Chondrocyte (in vitro differentiated cells): ENCODE data around the gene SETBP1. TPM values are rescaled to one million over a fixed set of nuclear protein-coding genes. Genes with fewer than 3 reads are reported as not detected.

Experiments
- DNase-seq: peaks from one replicate; pipeline ENCODE4 v3.0.0; 2021; ENCODE audit warnings: mixed read lengths, low spot score
- H3K27ac Mint-ChIP-seq: one replicate; pipeline ENCODE4 v1.8.0; 2021; ENCODE audit warnings: mild to moderate bottlenecking, moderate library complexity, mixed read lengths; ENCODE audit not compliant: unreplicated experiment
- H3K27me3 Mint-ChIP-seq: 2 replicates; pipeline ENCODE4 v1.8.0; 2021; ENCODE audit warnings: low read depth, mixed read lengths
- H3K36me3 Mint-ChIP-seq: 2 replicates; pipeline ENCODE4 v1.8.0; 2021; ENCODE audit warnings: low read depth, mixed read lengths
- H3K4me1 Mint-ChIP-seq: 2 replicates; pipeline ENCODE4 v1.8.0; 2021; ENCODE audit warnings: low read depth, mild to moderate bottlenecking, mixed read lengths
- H3K4me3 Mint-ChIP-seq: one replicate; pipeline ENCODE4 v1.8.0; 2021; ENCODE audit warnings: mild to moderate bottlenecking, moderate library complexity, mixed read lengths; ENCODE audit not compliant: unreplicated experiment
- H3K9me3 Mint-ChIP-seq: 2 replicates; pipeline ENCODE4 v1.8.0; 2021; ENCODE audit warnings: low read depth, mixed read lengths
- total RNA-seq: library from RNA; stranded (reverse); gene quantifications from 3 replicates; pipeline ENCODE4 v1.2.1, GENCODE V29; 2021
- TF ChIP-seq, protein P1 (sequence below): fragments of 200-600 bp; sonication (generic); IDR thresholded peaks from 2 replicates; pipeline ENCODE4 v1.5.0; 2021; ENCODE audit warnings: antibody characterized with exemption, mild to moderate bottlenecking, moderate library complexity

The SETBP1 gene
- total RNA-seq, 1 donor from 2014 or later: 29.3 TPM

DNA sequence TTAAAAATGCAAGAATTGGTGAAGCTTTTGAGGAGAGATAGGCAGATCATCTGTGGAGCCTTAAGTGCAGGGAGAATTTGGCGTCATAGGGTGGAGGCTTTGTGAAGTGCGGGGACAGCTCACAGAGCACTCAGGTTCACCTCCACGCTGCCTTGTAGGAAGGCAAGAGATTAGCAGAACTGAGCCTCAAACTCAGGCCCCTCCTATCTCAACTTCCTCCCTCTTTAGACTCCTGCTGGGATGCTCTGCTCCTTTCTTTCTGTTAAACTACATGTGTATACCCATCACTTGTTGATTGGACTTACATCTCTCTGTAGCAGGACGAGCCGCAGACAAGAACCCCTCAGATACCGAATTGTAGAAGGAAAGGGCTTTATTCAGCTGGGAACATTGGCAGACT is 422.2 kb downstream of the SETBP1 start:
- no peak for DNase-seq
- TF ChIP-seq, protein P1, sequence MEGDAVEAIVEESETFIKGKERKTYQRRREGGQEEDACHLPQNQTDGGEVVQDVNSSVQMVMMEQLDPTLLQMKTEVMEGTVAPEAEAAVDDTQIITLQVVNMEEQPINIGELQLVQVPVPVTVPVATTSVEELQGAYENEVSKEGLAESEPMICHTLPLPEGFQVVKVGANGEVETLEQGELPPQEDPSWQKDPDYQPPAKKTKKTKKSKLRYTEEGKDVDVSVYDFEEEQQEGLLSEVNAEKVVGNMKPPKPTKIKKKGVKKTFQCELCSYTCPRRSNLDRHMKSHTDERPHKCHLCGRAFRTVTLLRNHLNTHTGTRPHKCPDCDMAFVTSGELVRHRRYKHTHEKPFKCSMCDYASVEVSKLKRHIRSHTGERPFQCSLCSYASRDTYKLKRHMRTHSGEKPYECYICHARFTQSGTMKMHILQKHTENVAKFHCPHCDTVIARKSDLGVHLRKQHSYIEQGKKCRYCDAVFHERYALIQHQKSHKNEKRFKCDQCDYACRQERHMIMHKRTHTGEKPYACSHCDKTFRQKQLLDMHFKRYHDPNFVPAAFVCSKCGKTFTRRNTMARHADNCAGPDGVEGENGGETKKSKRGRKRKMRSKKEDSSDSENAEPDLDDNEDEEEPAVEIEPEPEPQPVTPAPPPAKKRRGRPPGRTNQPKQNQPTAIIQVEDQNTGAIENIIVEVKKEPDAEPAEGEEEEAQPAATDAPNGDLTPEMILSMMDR: no peak
- H3K27ac Mint-ChIP-seq: no peak overlapping the region
- no peaks in the 10 kb centered on the region for H3K4me1 Mint-ChIP-seq
- no peak overlapping the region for H3K4me3 Mint-ChIP-seq
- no peaks in the 10 kb centered on the region for H3K36me3 Mint-ChIP-seq
- no peaks in the 10 kb centered on the region for H3K9me3 Mint-ChIP-seq
- peaks cover 1% of the 10 kb centered on the region for H3K27me3 Mint-ChIP-seq

DNA sequence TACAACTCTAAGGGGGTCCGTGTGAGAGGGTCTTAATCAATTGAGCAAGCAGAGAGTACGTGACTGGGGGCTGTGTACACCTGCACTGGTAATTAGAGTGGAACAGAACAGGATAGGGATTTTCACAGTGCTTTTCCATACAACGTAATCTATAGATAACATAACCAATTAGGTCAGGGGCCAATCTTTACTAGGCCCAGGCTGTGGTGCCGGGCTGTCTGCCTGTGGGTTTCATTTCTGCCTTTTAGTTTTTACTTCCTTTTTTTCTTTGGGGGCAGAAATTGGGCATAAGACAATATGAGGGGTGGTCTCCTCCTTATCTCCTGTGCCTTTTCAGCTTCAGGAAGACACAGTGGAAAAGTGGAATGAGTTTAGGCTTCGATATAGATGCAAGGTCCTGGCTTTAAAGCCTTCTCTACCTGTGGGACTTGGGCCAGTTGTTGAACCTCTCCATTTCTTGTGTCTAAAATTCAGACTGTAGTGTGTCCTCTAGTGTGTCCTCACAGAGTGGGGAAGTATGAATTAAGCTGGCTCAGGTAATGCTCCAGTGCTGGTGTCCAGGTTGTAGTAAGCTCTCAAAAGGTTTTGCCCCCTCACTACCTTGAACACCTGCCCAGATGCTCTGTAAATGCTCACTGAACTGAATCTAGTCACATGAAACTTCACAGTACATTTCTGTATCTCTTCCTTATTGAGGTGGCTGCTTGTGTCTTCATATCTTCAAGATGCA is 422.8 kb downstream of the SETBP1 start:
- H3K4me3 Mint-ChIP-seq: no peak overlapping the region
- H3K36me3 Mint-ChIP-seq: no peaks in the 10 kb centered on the region
- no peaks in the 10 kb centered on the region for H3K9me3 Mint-ChIP-seq
- peaks cover 1% of the 10 kb centered on the region for H3K27me3 Mint-ChIP-seq
- no peak for DNase-seq
- TF ChIP-seq, protein P1: no peak
- H3K4me1 Mint-ChIP-seq: no peaks in the 10 kb centered on the region
- no peak overlapping the region for H3K27ac Mint-ChIP-seq

DNA sequence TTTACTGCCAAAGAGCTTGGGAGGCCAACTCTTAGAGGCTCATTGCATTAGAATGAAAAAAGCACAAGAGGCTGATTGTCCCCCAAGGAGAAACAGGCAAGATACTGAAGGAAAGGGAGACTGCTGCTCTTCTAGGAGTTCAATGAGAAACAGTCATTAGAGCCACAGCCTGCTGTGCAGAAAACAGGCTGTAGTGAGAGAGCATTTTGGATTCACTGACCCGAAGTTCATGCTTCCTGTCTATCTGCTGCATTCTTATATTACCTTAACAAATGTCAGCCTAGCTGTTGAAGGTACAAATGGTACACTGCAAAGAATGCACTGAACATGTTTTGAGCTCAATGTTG is 423.3 kb downstream of the SETBP1 start:
- no peaks in the 10 kb centered on the region for H3K36me3 Mint-ChIP-seq
- no peaks in the 10 kb centered on the region for H3K4me1 Mint-ChIP-seq
- no peak overlapping the region for H3K4me3 Mint-ChIP-seq
- no peak for DNase-seq
- no peaks in the 10 kb centered on the region for H3K9me3 Mint-ChIP-seq
- TF ChIP-seq, protein P1: no peak
- peaks cover 1% of the 10 kb centered on the region for H3K27me3 Mint-ChIP-seq
- H3K27ac Mint-ChIP-seq: no peak overlapping the region

DNA sequence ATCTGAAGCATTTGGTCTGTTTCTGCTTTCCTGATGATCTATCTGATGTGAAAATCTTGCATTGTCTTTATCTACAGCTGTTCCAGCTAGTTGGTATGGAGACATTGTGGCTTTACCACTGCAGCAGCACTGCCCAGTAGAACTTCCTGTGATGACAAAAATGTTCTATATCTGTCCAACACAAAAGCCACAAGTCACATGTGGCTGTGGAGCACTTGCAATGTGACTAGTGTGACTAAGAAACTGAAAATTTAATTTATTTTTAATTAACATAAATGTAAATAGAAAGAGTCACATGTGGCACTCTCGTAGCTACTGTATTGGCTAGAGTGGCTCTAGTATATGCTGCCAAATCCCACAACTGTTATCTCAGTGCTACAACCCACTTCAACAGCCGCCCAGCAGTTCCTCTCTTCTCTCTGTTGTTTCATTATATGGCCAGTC is 425.7 kb downstream of the SETBP1 start:
- H3K9me3 Mint-ChIP-seq: no peaks in the 10 kb centered on the region
- TF ChIP-seq, protein P1: no peak
- H3K36me3 Mint-ChIP-seq: no peaks in the 10 kb centered on the region
- H3K4me3 Mint-ChIP-seq: no peak overlapping the region
- H3K4me1 Mint-ChIP-seq: no peaks in the 10 kb centered on the region
- DNase-seq: no peak
- H3K27me3 Mint-ChIP-seq: peaks cover 1% of the 10 kb centered on the region
- no peak overlapping the region for H3K27ac Mint-ChIP-seq

DNA sequence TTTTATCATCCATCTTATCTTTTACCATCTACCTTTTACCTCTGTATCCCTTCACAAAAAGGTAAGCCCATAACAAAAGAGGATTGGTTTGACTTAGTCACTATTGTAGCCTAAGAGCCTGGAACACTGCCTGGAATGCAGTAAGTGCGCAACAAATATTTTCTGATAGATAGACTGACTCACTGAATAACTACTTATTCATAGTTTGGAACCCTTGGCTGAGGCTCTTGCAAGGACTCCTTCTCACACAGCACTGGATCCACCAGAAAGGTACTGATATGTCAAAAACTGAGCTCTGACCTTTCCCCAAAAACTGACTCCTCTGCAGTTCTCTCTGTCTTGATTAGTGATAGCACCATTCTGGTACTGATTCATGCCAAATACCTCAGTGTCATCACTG is 426.7 kb downstream of the SETBP1 start:
- H3K36me3 Mint-ChIP-seq: no peaks in the 10 kb centered on the region
- no peak for DNase-seq
- H3K4me1 Mint-ChIP-seq: no peaks in the 10 kb centered on the region
- H3K4me3 Mint-ChIP-seq: no peak overlapping the region
- H3K27ac Mint-ChIP-seq: no peak overlapping the region
- H3K27me3 Mint-ChIP-seq: peaks cover under 1% of the 10 kb centered on the region
- TF ChIP-seq, protein P1: no peak
- peaks cover 3% of the 10 kb centered on the region for H3K9me3 Mint-ChIP-seq
